ENCODE results near the gene CEBPE. TPM values are rescaled to one million over a fixed set of nuclear protein-coding genes. Genes with fewer than 3 reads are reported as not detected.

Gene CEBPE
- total RNA-seq, 2 experiments from 2014 or later: 0.67 to 0.98 TPM

GRCh38 chr14:23103581-23103980 is 15.5 kb downstream of the CEBPE start:
- no peak overlapping the region for H3K27ac Mint-ChIP-seq
- DNase-seq: no peak
- H3K27me3 Mint-ChIP-seq: no peaks in the 10 kb centered on the region
- H3K9me3 Mint-ChIP-seq: no peaks in the 10 kb centered on the region
- peaks cover 2% of the 10 kb centered on the region for H3K4me1 Mint-ChIP-seq
- H3K36me3 Mint-ChIP-seq (ENCODE audit: low read depth): peaks cover 4% of the 10 kb centered on the region
- H3K4me3 Mint-ChIP-seq: no peak overlapping the region
- ChIA-PET POLR2A (interaction anchor here (0.7 kb wide), 1 partner anchor 139 kb away, joined by 3 read pairs; no protein-coding TSS in a partner anchor), CTCF (interaction anchor here (0.6 to 3.2 kb wide), 3 partner anchors 9 to 23 kb away, joined by 3 to 12 read pairs (median 4); partner anchors contain the start of genes ACIN1 and C14orf119)

- Mint-ChIP-seq H3K27me3 (no peaks in the 10 kb centered on the region), H3K4me1 (peaks cover 3% of the 10 kb centered on the region), H3K36me3 (ENCODE audit: low read depth) (peaks cover 11% of the 10 kb centered on the region), H3K4me3 (no peak overlapping the region), H3K27ac (no peak overlapping the region), H3K9me3 (no peaks in the 10 kb centered on the region)
- CTCF ChIA-PET: interaction anchor here (0.6 to 3.2 kb wide), 4 partner anchors 8 to 41 kb away, joined by 3 to 12 read pairs (median 4); partner anchors contain the start of genes ACIN1 and C14orf119
- POLR2A ChIA-PET: interaction anchor here (0.6 kb wide), 1 partner anchor 233 kb away, joined by 4 read pairs; no protein-coding TSS in a partner anchor
- no peak for DNase-seq
Measured at GRCh38 chr14:23102801-23103200, 16.3 kb downstream of the CEBPE start.

- H3K27me3 Mint-ChIP-seq: no peaks in the 10 kb centered on the region
- no peak for DNase-seq
- ChIA-PET POLR2A (no interaction called here), CTCF (interaction anchor here (1.3 to 3.2 kb wide), 2 partner anchors 15 to 19 kb away, joined by 3 to 12 read pairs; no protein-coding TSS in a partner anchor)
- H3K4me1 Mint-ChIP-seq: peaks cover 10% of the 10 kb centered on the region
- H3K4me3 Mint-ChIP-seq: no peak overlapping the region
- no peak overlapping the region for H3K27ac Mint-ChIP-seq
- H3K36me3 Mint-ChIP-seq (ENCODE audit: low read depth): peaks cover 18% of the 10 kb centered on the region
- H3K9me3 Mint-ChIP-seq: no peaks in the 10 kb centered on the region
Measured at GRCh38 chr14:23101986-23102625, 16.9 kb downstream of the CEBPE start.

- Mint-ChIP-seq H3K27ac (no peak overlapping the region), H3K27me3 (no peaks in the 10 kb centered on the region), H3K4me3 (no peak overlapping the region), H3K36me3 (ENCODE audit: low read depth) (peaks cover 23% of the 10 kb centered on the region), H3K9me3 (no peaks in the 10 kb centered on the region), H3K4me1 (peaks cover 17% of the 10 kb centered on the region)
- POLR2A ChIA-PET: no interaction called here
- no peak for DNase-seq
- CTCF ChIA-PET: interaction anchor here (1.2 to 3.2 kb wide), 2 partner anchors 9 to 19 kb away, joined by 6 to 12 read pairs; no protein-coding TSS in a partner anchor
Measured at GRCh38 chr14:23101213-23101970, 17.7 kb downstream of the CEBPE start.

GRCh38 chr14:23099212-23099861 is 19.7 kb downstream of the CEBPE start:
- Mint-ChIP-seq H3K9me3 (no peaks in the 10 kb centered on the region), H3K4me1 (peaks cover 17% of the 10 kb centered on the region), H3K36me3 (ENCODE audit: low read depth) (peaks cover 23% of the 10 kb centered on the region), H3K4me3 (no peak overlapping the region), H3K27ac (no peak overlapping the region), H3K27me3 (no peaks in the 10 kb centered on the region)
- ChIA-PET POLR2A (interaction anchor here (0.7 kb wide), 1 partner anchor 83 kb away, joined by 3 read pairs; no protein-coding TSS in a partner anchor), CTCF (interaction anchor here (0.6 to 3.9 kb wide), 3 partner anchors 21 to 99 kb away, joined by 3 to 15 read pairs (median 3); no protein-coding TSS in a partner anchor)
- no peak for DNase-seq

- Mint-ChIP-seq H3K4me1 (peaks cover 27% of the 10 kb centered on the region), H3K4me3 (no peak overlapping the region), H3K9me3 (no peaks in the 10 kb centered on the region), H3K36me3 (ENCODE audit: low read depth) (peaks cover 28% of the 10 kb centered on the region), H3K27me3 (no peaks in the 10 kb centered on the region), H3K27ac (no peak overlapping the region)
- ChIA-PET CTCF (interaction anchor here (1.1 to 3.9 kb wide), 3 partner anchors 23 to 39 kb away, joined by 4 to 15 read pairs (median 4); no protein-coding TSS in a partner anchor), POLR2A (no interaction called here)
- no peak for DNase-seq
Measured at GRCh38 chr14:23097786-23098185, 21.3 kb downstream of the CEBPE start.

GRCh38 chr14:23095196-23096108 is 23.6 kb downstream of the CEBPE start, which contains the start of gene C14orf119:
Gene C14orf119, plus strand, starts transcription at chr14:23095505. Its CDS starts 2,154 bp downstream, at chr14:23097659.
- DNase-seq: peak; percentile 100
- H3K4me3 Mint-ChIP-seq: no peak within 1 kb of the TSS
- H3K9me3 Mint-ChIP-seq: no peaks in the 10 kb centered on the region
- H3K4me1 Mint-ChIP-seq: peaks cover 34% of the 10 kb centered on the region
- CTCF ChIA-PET: interaction anchor here (0.6 to 2.8 kb wide), 10 partner anchors 8 to 445 kb away, joined by 3 to 19 read pairs (median 6); partner anchors contain the start of gene CDH24
- no peak within 1 kb of the TSS for H3K27ac Mint-ChIP-seq
- peaks cover 41% of the 10 kb centered on the region for H3K36me3 Mint-ChIP-seq (ENCODE audit: low read depth)
- POLR2A ChIA-PET: interaction anchor here (0.8 to 1.4 kb wide), 7 partner anchors 24 to 506 kb away, joined by 3 to 12 read pairs (median 6); partner anchors contain the start of genes CEBPE and PABPN1
- no peaks in the 10 kb centered on the region for H3K27me3 Mint-ChIP-seq

- peaks cover 35% of the 10 kb centered on the region for H3K4me1 Mint-ChIP-seq
- H3K4me3 Mint-ChIP-seq: no peak within 1 kb of the TSS
- H3K9me3 Mint-ChIP-seq: no peaks in the 10 kb centered on the region
- POLR2A ChIA-PET: interaction anchor here (0.5 to 1.4 kb wide), 8 partner anchors 18 to 502 kb away, joined by 3 to 12 read pairs (median 4); partner anchors contain the start of genes CEBPE and PABPN1
- H3K27me3 Mint-ChIP-seq: no peaks in the 10 kb centered on the region
- peaks cover 48% of the 10 kb centered on the region for H3K36me3 Mint-ChIP-seq (ENCODE audit: low read depth)
- peak; percentile 79 for DNase-seq
- CTCF ChIA-PET: interaction anchor here (0.6 to 2.8 kb wide), 10 partner anchors 9 to 446 kb away, joined by 3 to 19 read pairs (median 6); partner anchors contain the start of gene CDH24
- no peak within 1 kb of the TSS for H3K27ac Mint-ChIP-seq
Measured at GRCh38 chr14:23094666-23095195, 24.3 kb downstream of the CEBPE start, which contains the start of gene ACIN1. Gene ACIN1, minus strand, starts transcription at chr14:23095136. Its CDS starts 24 bp downstream, at chr14:23095112.

- Mint-ChIP-seq H3K36me3 (ENCODE audit: low read depth) (peaks cover 52% of the 10 kb centered on the region), H3K9me3 (no peaks in the 10 kb centered on the region), H3K27me3 (no peaks in the 10 kb centered on the region), H3K4me3 (no peak overlapping the region), H3K4me1 (peaks cover 39% of the 10 kb centered on the region), H3K27ac (no peak overlapping the region)
- ChIA-PET CTCF (interaction anchor here (0.6 to 2.8 kb wide), 9 partner anchors 9 to 107 kb away, joined by 3 to 19 read pairs (median 8); partner anchors contain the start of gene CDH24), POLR2A (interaction anchor here (0.5 to 1.4 kb wide), 7 partner anchors 17 to 501 kb away, joined by 3 to 12 read pairs (median 3); partner anchors contain the start of gene CEBPE)
- DNase-seq: no peak
Measured at GRCh38 chr14:23093991-23094665, 24.9 kb downstream of the CEBPE start.

GRCh38 chr14:23093526-23093925 is 25.5 kb downstream of the CEBPE start:
- Mint-ChIP-seq H3K4me1 (peaks cover 39% of the 10 kb centered on the region), H3K27ac (no peak overlapping the region), H3K9me3 (no peaks in the 10 kb centered on the region), H3K4me3 (no peak overlapping the region), H3K36me3 (ENCODE audit: low read depth) (peaks cover 50% of the 10 kb centered on the region), H3K27me3 (no peaks in the 10 kb centered on the region)
- ChIA-PET POLR2A (no interaction called here), CTCF (interaction anchor here (2.3 to 2.8 kb wide), 3 partner anchors 16 to 35 kb away, joined by 11 to 19 read pairs (median 16); partner anchors contain the start of gene CDH24)
- DNase-seq: no peak
